Stimulated activated CD8-positive, alpha-beta memory T cell treated with anti-CD3 and anti-CD28 coated beads, Interleukin-7, amount 100 ng/mL, for 24 hours (primary cell): Measurements from ENCODE around the gene INTS7.
"Not testable (repeated sequence)": the region's sequence is repeated elsewhere in the genome, so short reads cannot be mapped to it uniquely, and the experiment has no call there.

Experiments used
- DNase-seq: peaks from one replicate; pipeline ENCODE4 v3.0.0-alpha.2; 2020; ENCODE audit warnings: low read depth

The INTS7 gene

GRCh38 chr1:211933946-211934714 lies 101.2 kb downstream of the INTS7 start:
- no peak for DNase-seq

- no peak for DNase-seq
Measured at GRCh38 chr1:211932933-211933254, 102.5 kb downstream of the INTS7 start.

- no peak for DNase-seq
Measured at GRCh38 chr1:211932231-211932932, 103.0 kb downstream of the INTS7 start.

GRCh38 chr1:211929683-211930082 lies 105.7 kb downstream of the INTS7 start:
- no peak for DNase-seq

- DNase-seq = no peak
Measured at GRCh38 chr1:211928993-211929637, 106.2 kb downstream of the INTS7 start.

- no peak for DNase-seq
Measured at GRCh38 chr1:211928290-211928801, 107.0 kb downstream of the INTS7 start.

GRCh38 chr1:211925016-211925415 lies 110.3 kb downstream of the INTS7 start:
- no peak for DNase-seq

- no peak for DNase-seq
Measured at GRCh38 chr1:211924256-211924655, 111.1 kb downstream of the INTS7 start.

- no peak for DNase-seq
Measured at GRCh38 chr1:211923095-211923494, 112.3 kb downstream of the INTS7 start.

GRCh38 chr1:211921579-211922095 lies 113.7 kb downstream of the INTS7 start:
- DNase-seq = no peak

GRCh38 chr1:211920602-211921226 lies 114.6 kb downstream of the INTS7 start:
- no peak for DNase-seq

GRCh38 chr1:211920141-211920572 lies 115.2 kb downstream of the INTS7 start:
- no peak for DNase-seq

- DNase-seq = no peak
Measured at GRCh38 chr1:211918843-211919414, 116.4 kb downstream of the INTS7 start.

- not testable (repeated sequence) for DNase-seq
Measured at GRCh38 chr1:211916458-211916857, 118.9 kb downstream of the INTS7 start.

GRCh38 chr1:211915924-211916323 lies 119.4 kb downstream of the INTS7 start:
- DNase-seq = no peak

GRCh38 chr1:211912844-211913432 lies 122.4 kb downstream of the INTS7 start:
- no peak for DNase-seq

GRCh38 chr1:211912038-211912437 lies 123.3 kb downstream of the INTS7 start:
- no peak for DNase-seq

- DNase-seq = no peak
Measured at GRCh38 chr1:211910913-211911485, 124.4 kb downstream of the INTS7 start.

GRCh38 chr1:211910113-211910884 lies 125.1 kb downstream of the INTS7 start:
- DNase-seq = no peak

- DNase-seq = no peak
Measured at GRCh38 chr1:211909395-211909794, 126.0 kb downstream of the INTS7 start.
